DOHH2 (cell line): Measurements from ENCODE around the gene SYNJ2.

Source experiments
- H3F3A ChIP-seq: fragments of 200-600 bp; sonication (generic), shearing (Covaris generic); 2 replicates; pipeline ENCODE4 v1.6.0; 2016; ENCODE audit warnings: antibody characterized with exemption, mild to moderate bottlenecking; ENCODE audit not compliant: control insufficient read depth, insufficient read depth
- H3K27ac ChIP-seq: fragments of 200-600 bp; sonication (generic); 2 replicates; pipeline ENCODE4 v1.5.1; 2014; ENCODE audit warnings: low read depth, mild to moderate bottlenecking, low read length, moderate library complexity
- H3K27me3 ChIP-seq: fragments of 200-600 bp; sonication (generic); 2 replicates; pipeline ENCODE4 v1.6.1; 2014; ENCODE audit warnings: mild to moderate bottlenecking, low read length, mixed read lengths; ENCODE audit not compliant: control insufficient read depth
- H3K36me3 ChIP-seq: fragments of 200-600 bp; sonication (generic); 2 replicates; pipeline ENCODE4 v1.6.1; 2014; ENCODE audit warnings: mild to moderate bottlenecking, low read length, moderate library complexity, mixed read lengths; ENCODE audit not compliant: control insufficient read depth
- H3K4me1 ChIP-seq: fragments of 200-600 bp; sonication (generic); 2 replicates; pipeline ENCODE4 v1.6.1; 2014; ENCODE audit warnings: mild to moderate bottlenecking, low read length, mixed read lengths; ENCODE audit not compliant: control insufficient read depth
- H3K4me2 ChIP-seq: fragments of 200-600 bp; sonication (generic); 2 replicates; pipeline ENCODE4 v1.6.0; 2014; ENCODE audit warnings: mild to moderate bottlenecking, low read length, moderate library complexity
- H3K4me3 ChIP-seq: fragments of 200-600 bp; sonication (generic); 2 replicates; pipeline ENCODE4 v1.5.1; 2014; ENCODE audit warnings: mild to moderate bottlenecking, low read length, mixed read lengths
- H3K79me2 ChIP-seq: fragments of 200-600 bp; sonication (generic); 2 replicates; pipeline ENCODE4 v1.6.1; 2014; ENCODE audit warnings: mild to moderate bottlenecking, low read length, mixed read lengths; ENCODE audit not compliant: control insufficient read depth
- H3K9me2 ChIP-seq: fragments of 200-600 bp; sonication (generic); replicated peaks from 2 replicates; pipeline ENCODE4 v1.6.1; 2014; ENCODE audit warnings: mild to moderate bottlenecking, low read length, mixed read lengths; ENCODE audit not compliant: control insufficient read depth
- H3K9me3 ChIP-seq: fragments of 200-600 bp; sonication (generic); 2 replicates; pipeline ENCODE4 v1.6.1; 2014; ENCODE audit warnings: antibody characterized with exemption, low read length, mixed read lengths; ENCODE audit not compliant: control insufficient read depth, insufficient read depth
- H4K20me1 ChIP-seq: fragments of 200-600 bp; sonication (generic); 2 replicates; pipeline ENCODE4 v1.6.0; 2014; ENCODE audit warnings: low read depth, mild to moderate bottlenecking, antibody characterized with exemption, low read length, moderate library complexity; ENCODE audit not compliant: control insufficient read depth, insufficient read depth
- CTCF ChIP-seq: fragments of 200-600 bp; sonication (generic); IDR thresholded peaks from one replicate; pipeline ENCODE4 v1.5.1; 2014; ENCODE audit warnings: antibody characterized with exemption, mild to moderate bottlenecking, low read depth, low read length; ENCODE audit not compliant: poor library complexity, severe bottlenecking
- EZH2phosphoT487 ChIP-seq: fragments of 200-600 bp; sonication (generic); IDR thresholded peaks from 2 replicates; pipeline ENCODE4 v1.6.1; 2017; ENCODE audit warnings: borderline replicate concordance, mild to moderate bottlenecking, antibody characterized with exemption, low read length, moderate library complexity, mixed read lengths

Gene SYNJ2

GRCh38 chr6:158061709-158062461, 80.2 kb downstream of the SYNJ2 start:
- peaks cover 9% of the 10 kb centered on the region for H3K27me3 ChIP-seq
- H3K4me1 ChIP-seq, result no peaks in the 10 kb centered on the region
- H3K27ac ChIP-seq, result no peak overlapping the region
- no peak overlapping the region for H3K4me2 ChIP-seq
- TF ChIP-seq EZH2phosphoT487, result no peak
- no peaks in the 10 kb centered on the region for H3K9me2 ChIP-seq
- no peaks in the 10 kb centered on the region for H3F3A ChIP-seq
- no peaks in the 10 kb centered on the region for H4K20me1 ChIP-seq
- H3K36me3 ChIP-seq, result no peaks in the 10 kb centered on the region
- H3K4me3 ChIP-seq, result no peak overlapping the region
- H3K79me2 ChIP-seq, result no peaks in the 10 kb centered on the region
- no peaks in the 10 kb centered on the region for H3K9me3 ChIP-seq

GRCh38 chr6:158063736-158064135, 82.1 kb downstream of the SYNJ2 start:
- Histone ChIP-seq H3K4me2 (no peak overlapping the region), H3F3A (no peaks in the 10 kb centered on the region), H3K4me3 (no peak overlapping the region), H3K36me3 (no peaks in the 10 kb centered on the region), H3K4me1 (no peaks in the 10 kb centered on the region), H3K27me3 (no peaks in the 10 kb centered on the region), H3K9me3 (no peaks in the 10 kb centered on the region), H3K27ac (no peak overlapping the region), H3K79me2 (no peaks in the 10 kb centered on the region), H4K20me1 (no peaks in the 10 kb centered on the region), H3K9me2 (no peaks in the 10 kb centered on the region)
- TF ChIP-seq EZH2phosphoT487 (no peak), CTCF (no peak)

GRCh38 chr6:158064725-158065251, 83.1 kb downstream of the SYNJ2 start:
- H3K4me3 ChIP-seq, result no peak overlapping the region
- H4K20me1 ChIP-seq, result no peaks in the 10 kb centered on the region
- H3K4me2 ChIP-seq, result no peak overlapping the region
- H3K9me2 ChIP-seq, result no peaks in the 10 kb centered on the region
- H3K36me3 ChIP-seq, result no peaks in the 10 kb centered on the region
- no peaks in the 10 kb centered on the region for H3K79me2 ChIP-seq
- no peaks in the 10 kb centered on the region for H3K4me1 ChIP-seq
- H3K9me3 ChIP-seq, result no peaks in the 10 kb centered on the region
- no peaks in the 10 kb centered on the region for H3K27me3 ChIP-seq
- TF ChIP-seq EZH2phosphoT487, result no peak
- no peak for TF ChIP-seq CTCF
- H3F3A ChIP-seq, result no peaks in the 10 kb centered on the region
- H3K27ac ChIP-seq, result no peak overlapping the region

GRCh38 chr6:158066136-158066781, 84.6 kb downstream of the SYNJ2 start:
- H3K9me2 ChIP-seq, result no peaks in the 10 kb centered on the region
- TF ChIP-seq CTCF (no peak), EZH2phosphoT487 (no peak)
- no peaks in the 10 kb centered on the region for H3K36me3 ChIP-seq
- no peaks in the 10 kb centered on the region for H3K4me1 ChIP-seq
- H4K20me1 ChIP-seq, result no peaks in the 10 kb centered on the region
- no peaks in the 10 kb centered on the region; the same call in 1 of the 2 replicates for H3K27me3 ChIP-seq
- no peak overlapping the region for H3K4me2 ChIP-seq
- H3K79me2 ChIP-seq, result no peaks in the 10 kb centered on the region
- no peaks in the 10 kb centered on the region for H3K9me3 ChIP-seq
- H3K4me3 ChIP-seq, result no peak overlapping the region
- H3F3A ChIP-seq, result no peaks in the 10 kb centered on the region
- no peak overlapping the region for H3K27ac ChIP-seq
